Measurements from ENCODE around the gene NCOR1. TPM values are rescaled to one million over a fixed set of nuclear protein-coding genes. Genes with fewer than 3 reads are reported as not detected.

The NCOR1 gene
- total and polyA plus RNA-seq, 10 of the 15 experiments (the other 5 are each of a cell fraction or from before 2014, with no cell fraction given) = 34.5 to 135 (median 82.9) TPM

- no TSS peak for BruUV-seq (replicated peaks)
- CTCF ChIA-PET = no interaction called here
- TF ChIP-seq USF1 (IDR thresholded peaks at IDR 0.05; ENCODE audit: borderline replicate concordance, extremely low read length, insufficient read depth, low read depth, low read length) = no peak
- TF ChIP-seq REST (IDR thresholded peaks at IDR 0.05; ENCODE audit: low read depth, low read length) = no peak
- TF ChIP-seq ZBTB40 (IDR thresholded peaks at IDR 0.05; ENCODE audit: borderline replicate concordance) = no peak
- TF ChIP-seq FOXM1 (IDR thresholded peaks at IDR 0.05; ENCODE audit: low read depth, low read length) = no peak
- no peak for TF ChIP-seq RB1 (IDR thresholded peaks at IDR 0.05; ENCODE audit: borderline replicate concordance)
- TF ChIP-seq ZBTB11 (CRISPR knock-in tag; IDR thresholded peaks at IDR 0.05) = no peak
- no peak for TF ChIP-seq JUNB (IDR thresholded peaks at IDR 0.05)
These were observed 79.9 kb downstream of the NCOR1 start for GRCh38 chr17:16135461-16135860.

More at GRCh38 chr17:16135461-16135860, 79.9 kb downstream of the NCOR1 start:
- ChIA-PET RAD21 (ENCODE audit: unreplicated experiment) (interaction anchor here (1.4 kb wide), 1 partner anchor 386 kb away, joined by 3 read pairs; no protein-coding TSS in a partner anchor), POLR2A (interaction anchor here (0.6 kb wide), 1 partner anchor 100 kb away, joined by 4 read pairs; no protein-coding TSS in a partner anchor), SMC1A (ENCODE audit: uncharacterized antibody, unreplicated experiment) (no interaction called here)
- intact Hi-C loops (cut with micrococcal nuclease; ENCODE audit: unreplicated experiment) = no loop called here
- Histone ChIP-seq H4K20me1 (ENCODE audit: control insufficient read depth, insufficient read depth) (no peaks in the 10 kb centered on the region), H3K4me2 (ENCODE audit: control insufficient read depth, insufficient read depth) (no peak overlapping the region), H2AFZ (ENCODE audit: control insufficient read depth, low read depth, low read length) (no peak overlapping the region), H3K9ac (ENCODE audit: control insufficient read depth, insufficient read depth, low read length) (no peak overlapping the region), H3K79me2 (ENCODE audit: control insufficient read depth, insufficient read depth, low read length) (no peaks in the 10 kb centered on the region), H3K27ac (ENCODE audit: control insufficient read depth, insufficient read depth) (no peak overlapping the region), H3K27me3 (replicated peaks in 1 of 2; ENCODE audit: control insufficient read depth in 2 of 2, insufficient read depth in 2 of 2, low read length in 1 of 2) (no peaks in the 10 kb centered on the region), H3K9me3 (replicated peaks; ENCODE audit: control insufficient read depth, insufficient read depth, low read length) (no peaks in the 10 kb centered on the region), H3K4me1 (ENCODE audit: control insufficient read depth, insufficient read depth, low read length) (no peaks in the 10 kb centered on the region), H3K36me3 (ENCODE audit: control insufficient read depth in 2 of 2, insufficient read depth in 2 of 2, low read length in 1 of 2) (peaks cover 5 to 18% of the 10 kb centered on the region in 2 experiments), H3K4me3 (no peak overlapping the region)
- no peak for DNase-seq (ENCODE audit: low read depth, low spot score)
- in situ Hi-C loops (cut with MboI) = no loop called here
- no peak for FAIRE-seq
- WGBS (ENCODE audit: insufficient coverage, insufficient replicate concordance, low lambda C conversion rate, missing lambda C conversion rate) = 65% methylated on average over 5 of the region's 5 CpGs
- no peak for ATAC-seq

Measured in GM12878 (cell line).